Activated B cell treated with CpG ODN at 0.5 μM for 24 hours (primary cell): ENCODE data around the gene TBC1D9B. TPM values are rescaled to one million over a fixed set of nuclear protein-coding genes. Genes with fewer than 3 reads are reported as not detected.

Experiments used
- ATAC-seq: fragments of 200-7000 bp; cut with Tn5 transposase; one replicate; pipeline ENCODE4 v1.10.0; 2021; ENCODE audit warnings: low read depth, mild to moderate bottlenecking, moderate library complexity
- CTCF ChIA-PET: fragments of 350-600 bp; sonication (Branson Sonifier 250); formaldehyde crosslinking; loops from one replicate; lab custom pipeline; 2021; ENCODE audit warnings: antibody characterized with exemption; lab: Charles Lee
- POLR2A ChIA-PET: fragments of 350-600 bp; sonication (Branson Sonifier 250); formaldehyde crosslinking; loops from one replicate; lab custom pipeline; 2021; ENCODE audit warnings: antibody characterized with exemption; lab: Charles Lee
- DNase-seq: peaks from one replicate; pipeline ENCODE4 v3.0.0; 2022
- H3K27ac Mint-ChIP-seq: one replicate; pipeline ENCODE4 v1.8.0; 2020; ENCODE audit warnings: mixed read lengths
- H3K27me3 Mint-ChIP-seq: one replicate; pipeline ENCODE4 v1.8.0; 2021; ENCODE audit warnings: mixed read lengths
- H3K36me3 Mint-ChIP-seq: one replicate; pipeline ENCODE4 v1.8.0; 2021; ENCODE audit warnings: low read depth, mixed read lengths
- H3K4me1 Mint-ChIP-seq: one replicate; pipeline ENCODE4 v1.8.0; 2021; ENCODE audit warnings: mixed read lengths
- H3K4me3 Mint-ChIP-seq: one replicate; pipeline ENCODE4 v1.8.0; 2020; ENCODE audit warnings: mild to moderate bottlenecking, mixed read lengths
- H3K9me3 Mint-ChIP-seq: one replicate; pipeline ENCODE4 v1.8.0; 2020; ENCODE audit warnings: mixed read lengths
- intact Hi-C: fragments of 100-400 bp; cut with micrococcal nuclease; formaldehyde crosslinking; loops from one replicate; pipeline ENCODE4 v1.15.1; 2024
- total RNA-seq: library from RNA; stranded (reverse); gene quantifications from 2 replicates; pipeline ENCODE4 v1.2.3, GENCODE V29; 2022
- TF ChIP-seq, protein P1 (sequence below): fragments of 200-600 bp; IDR thresholded peaks from one replicate; pipeline ENCODE4 v1.8.0; 2022; ENCODE audit warnings: antibody characterized with exemption, mild to moderate bottlenecking

Gene TBC1D9B
- total RNA-seq, 1 donor from 2014 or later: 117 TPM

DNA sequence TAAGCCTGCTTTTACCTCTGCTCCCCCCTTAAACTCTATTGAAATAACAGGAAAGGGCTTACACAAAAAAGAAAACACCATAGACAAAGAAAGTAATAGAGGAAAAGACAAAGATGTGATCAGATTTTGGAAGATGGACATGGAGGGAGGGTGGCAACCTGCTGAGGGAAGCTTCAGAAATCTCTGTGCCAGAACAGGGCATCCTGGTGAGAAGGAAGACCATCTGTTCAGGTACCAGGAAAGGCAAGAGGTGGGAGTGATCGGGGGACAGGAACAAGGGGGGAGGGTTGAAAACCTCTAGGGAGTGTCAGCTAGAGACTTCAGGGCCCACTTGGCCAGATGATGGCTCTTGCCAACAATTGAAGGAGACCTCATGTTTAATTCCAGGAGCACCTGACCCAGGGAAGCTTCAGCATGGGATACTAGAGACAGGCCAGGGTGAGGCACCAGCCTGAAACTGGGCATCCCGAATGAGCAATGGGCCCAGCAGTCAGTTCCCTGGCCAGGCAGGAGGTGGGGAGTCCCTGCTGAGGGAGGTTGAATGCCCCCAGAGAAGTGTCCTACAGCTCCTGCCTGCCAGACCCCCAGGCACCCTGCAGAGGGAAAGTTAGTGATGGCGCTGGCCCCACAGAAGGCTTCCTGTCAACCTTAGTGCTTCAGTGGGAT, 78.8 kb downstream of the TBC1D9B start:
- Mint-ChIP-seq H3K27ac (no peak overlapping the region), H3K36me3 (peaks cover 96% of the 10 kb centered on the region), H3K4me3 (no peak overlapping the region), H3K27me3 (no peaks in the 10 kb centered on the region), H3K9me3 (no peaks in the 10 kb centered on the region), H3K4me1 (peaks cover 27% of the 10 kb centered on the region)
- ChIA-PET POLR2A (interaction anchor here (1.0 kb wide), 1 partner anchor 26 kb away, joined by 7 read pairs; no protein-coding TSS in a partner anchor), CTCF (no interaction called here)
- DNase-seq (no peak), ATAC-seq (no peak)
- TF ChIP-seq, protein P1, sequence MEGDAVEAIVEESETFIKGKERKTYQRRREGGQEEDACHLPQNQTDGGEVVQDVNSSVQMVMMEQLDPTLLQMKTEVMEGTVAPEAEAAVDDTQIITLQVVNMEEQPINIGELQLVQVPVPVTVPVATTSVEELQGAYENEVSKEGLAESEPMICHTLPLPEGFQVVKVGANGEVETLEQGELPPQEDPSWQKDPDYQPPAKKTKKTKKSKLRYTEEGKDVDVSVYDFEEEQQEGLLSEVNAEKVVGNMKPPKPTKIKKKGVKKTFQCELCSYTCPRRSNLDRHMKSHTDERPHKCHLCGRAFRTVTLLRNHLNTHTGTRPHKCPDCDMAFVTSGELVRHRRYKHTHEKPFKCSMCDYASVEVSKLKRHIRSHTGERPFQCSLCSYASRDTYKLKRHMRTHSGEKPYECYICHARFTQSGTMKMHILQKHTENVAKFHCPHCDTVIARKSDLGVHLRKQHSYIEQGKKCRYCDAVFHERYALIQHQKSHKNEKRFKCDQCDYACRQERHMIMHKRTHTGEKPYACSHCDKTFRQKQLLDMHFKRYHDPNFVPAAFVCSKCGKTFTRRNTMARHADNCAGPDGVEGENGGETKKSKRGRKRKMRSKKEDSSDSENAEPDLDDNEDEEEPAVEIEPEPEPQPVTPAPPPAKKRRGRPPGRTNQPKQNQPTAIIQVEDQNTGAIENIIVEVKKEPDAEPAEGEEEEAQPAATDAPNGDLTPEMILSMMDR: no peak
- intact Hi-C loops: no loop called here

DNA sequence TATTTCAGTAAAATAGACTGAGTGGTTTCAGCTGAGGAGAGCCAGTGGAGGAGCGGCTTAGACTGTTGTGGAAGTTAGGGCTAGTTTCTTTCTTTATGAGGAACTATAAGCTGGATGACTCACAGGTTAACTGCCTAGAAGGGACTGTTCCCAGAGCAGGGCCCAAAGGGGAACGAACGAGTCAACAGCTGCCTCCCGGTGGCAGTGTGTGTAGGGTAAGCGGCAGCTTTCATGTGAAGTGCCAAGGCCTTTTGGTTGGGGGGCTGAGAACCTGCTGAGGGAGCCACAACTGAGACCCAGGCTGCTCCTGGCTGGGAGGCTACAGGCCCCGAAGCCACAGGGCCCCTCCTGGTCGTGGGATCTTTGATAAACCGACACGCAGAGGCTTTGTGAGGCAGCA, 80.0 kb downstream of the TBC1D9B start:
- TF ChIP-seq, protein P1: no peak
- Mint-ChIP-seq H3K9me3 (no peaks in the 10 kb centered on the region), H3K27me3 (no peaks in the 10 kb centered on the region), H3K4me3 (no peak overlapping the region), H3K36me3 (peaks cover 96% of the 10 kb centered on the region), H3K4me1 (peaks cover 35% of the 10 kb centered on the region), H3K27ac (peak overlapping the region; percentile 56)
- DNase-seq (no peak), ATAC-seq (peak; percentile 82)
- CTCF ChIA-PET: interaction anchor here (1.0 to 1.1 kb wide), 3 partner anchors 26 to 146 kb away, joined by 3 to 12 read pairs (median 3); no protein-coding TSS in a partner anchor
- intact Hi-C loops: no loop called here
- POLR2A ChIA-PET: interaction anchor here (0.7 to 1.1 kb wide), 4 partner anchors 9 to 32 kb away, joined by 3 to 6 read pairs (median 3); no protein-coding TSS in a partner anchor

DNA sequence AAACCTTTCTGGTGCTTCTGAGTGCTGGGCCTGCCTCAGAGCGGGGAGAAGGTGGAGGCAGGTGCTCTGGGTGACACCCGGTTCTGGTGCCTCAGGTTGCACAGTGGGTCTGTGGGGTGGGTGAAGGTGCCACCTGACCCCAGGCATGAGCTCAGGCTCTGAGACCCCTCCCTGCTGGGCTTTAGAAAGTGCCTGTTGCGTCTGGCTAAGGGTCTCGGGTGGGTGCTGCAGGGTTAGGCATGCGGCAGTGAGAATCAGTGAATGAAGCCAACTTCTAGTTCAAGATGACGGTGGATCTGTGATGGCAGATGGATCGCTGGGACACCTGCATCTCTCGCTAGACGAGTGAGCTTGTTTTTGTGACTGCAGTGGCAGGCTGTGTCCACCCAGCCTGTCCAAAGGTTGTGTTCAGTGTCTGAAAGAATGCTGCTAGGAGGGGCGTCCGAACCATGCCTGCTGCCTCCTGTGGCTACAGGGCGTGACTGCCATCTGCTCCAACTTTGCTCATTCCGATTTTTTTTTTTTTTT, 82.0 kb downstream of the TBC1D9B start:
- TF ChIP-seq, protein P1: no peak
- H3K27me3 Mint-ChIP-seq: no peaks in the 10 kb centered on the region
- peaks cover 47% of the 10 kb centered on the region for H3K4me1 Mint-ChIP-seq
- no peak overlapping the region for H3K4me3 Mint-ChIP-seq
- POLR2A ChIA-PET: no interaction called here
- no peak overlapping the region for H3K27ac Mint-ChIP-seq
- H3K9me3 Mint-ChIP-seq: no peaks in the 10 kb centered on the region
- no peak for DNase-seq
- peaks cover 87% of the 10 kb centered on the region for H3K36me3 Mint-ChIP-seq
- intact Hi-C loops: no loop called here
- CTCF ChIA-PET: no interaction called here
- ATAC-seq: no peak

DNA sequence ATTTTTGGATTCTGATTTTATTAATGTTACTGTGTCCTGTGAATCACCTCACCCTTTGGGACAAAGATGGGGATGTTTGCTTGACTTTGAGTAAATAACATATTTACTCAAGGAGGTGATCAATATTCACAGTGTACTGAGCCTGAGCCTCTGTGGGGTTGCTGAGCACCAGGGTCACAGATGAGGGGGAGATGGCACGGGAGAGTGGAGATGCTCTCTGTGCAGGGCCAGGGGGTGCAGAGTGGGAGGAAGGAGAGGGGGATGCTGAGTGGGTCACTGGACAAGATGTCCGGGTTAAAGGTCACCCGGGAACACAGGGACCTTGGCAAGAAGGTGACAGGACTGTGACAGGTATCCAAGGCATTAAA, 83.0 kb downstream of the TBC1D9B start:
- DNase-seq: no peak
- no peaks in the 10 kb centered on the region for H3K9me3 Mint-ChIP-seq
- no peak overlapping the region for H3K4me3 Mint-ChIP-seq
- intact Hi-C loops: loop anchor here (5.0 kb wide), 1 partner anchor 83 kb away; the partner anchor contains the start of gene TBC1D9B
- ChIA-PET CTCF (no interaction called here), POLR2A (no interaction called here)
- H3K27ac Mint-ChIP-seq: no peak overlapping the region
- H3K36me3 Mint-ChIP-seq: peaks cover 79% of the 10 kb centered on the region
- peaks cover 54% of the 10 kb centered on the region for H3K4me1 Mint-ChIP-seq
- TF ChIP-seq, protein P1: no peak
- no peak for ATAC-seq
- no peaks in the 10 kb centered on the region for H3K27me3 Mint-ChIP-seq

DNA sequence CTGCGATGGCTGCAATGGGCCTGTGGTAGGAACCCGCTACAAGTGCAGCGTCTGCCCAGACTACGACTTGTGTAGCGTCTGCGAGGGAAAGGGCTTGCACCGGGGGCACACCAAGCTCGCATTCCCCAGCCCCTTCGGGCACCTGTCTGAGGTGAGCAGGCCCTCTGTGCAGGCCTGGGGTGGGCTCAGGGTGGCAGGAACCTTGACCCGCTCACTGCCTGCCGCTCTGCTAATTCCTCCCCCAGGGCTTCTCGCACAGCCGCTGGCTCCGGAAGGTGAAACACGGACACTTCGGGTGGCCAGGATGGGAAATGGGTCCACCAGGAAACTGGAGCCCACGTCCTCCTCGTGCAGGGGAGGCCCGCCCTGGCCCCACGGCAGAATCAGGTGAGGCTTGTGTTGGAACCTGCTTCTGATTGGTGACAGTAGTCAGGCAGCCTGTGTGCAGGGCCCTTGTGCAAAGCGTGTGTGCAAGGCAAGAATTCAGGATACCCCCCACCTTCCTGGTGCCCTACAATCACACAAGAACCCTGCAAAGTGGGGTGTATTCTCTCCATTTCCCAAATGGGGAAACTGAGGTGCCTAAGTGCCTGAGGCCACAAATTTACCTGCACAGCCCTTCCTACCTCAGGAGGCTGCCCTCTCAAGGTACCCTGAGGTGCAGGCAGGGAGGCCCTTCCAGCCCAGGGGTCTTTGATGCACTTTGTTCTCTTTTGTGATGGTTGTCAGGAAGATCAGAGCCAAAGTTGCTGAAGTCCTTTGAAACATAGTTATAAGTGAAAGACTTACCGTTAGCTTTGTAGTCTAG, 83.6 kb downstream of the TBC1D9B start:
- CTCF ChIA-PET: no interaction called here
- DNase-seq (no peak), ATAC-seq (no peak)
- Mint-ChIP-seq H3K27me3 (no peaks in the 10 kb centered on the region), H3K4me3 (no peak overlapping the region), H3K27ac (no peak overlapping the region), H3K4me1 (peaks cover 59% of the 10 kb centered on the region), H3K9me3 (no peaks in the 10 kb centered on the region), H3K36me3 (peaks cover 73% of the 10 kb centered on the region)
- intact Hi-C loops: loop anchor here (5.0 kb wide), 1 partner anchor 83 kb away; the partner anchor contains the start of gene TBC1D9B
- POLR2A ChIA-PET: no interaction called here
- TF ChIP-seq, protein P1: no peak
